GM21737 (cell line): ENCODE results near the gene FCHSD2.
A peak's percentile ranks its signal among the peaks of the same experiment; 100 is the strongest.

Experiments
- ATAC-seq: cut with Tn5 transposase; IDR thresholded peaks from one replicate; pipeline ENCODE4 v1.9.1; 2021; ENCODE audit warnings: mild to moderate bottlenecking, moderate library complexity; ENCODE audit not compliant: unreplicated experiment

Gene FCHSD2

GRCh38 chr11:73142128-73142377 is at the start of gene FCHSD2:
Gene FCHSD2, minus strand, starts transcription at chr11:73142318. Its CDS starts 441 bp downstream, at chr11:73141877.
- ATAC-seq, result no peak

DNA sequence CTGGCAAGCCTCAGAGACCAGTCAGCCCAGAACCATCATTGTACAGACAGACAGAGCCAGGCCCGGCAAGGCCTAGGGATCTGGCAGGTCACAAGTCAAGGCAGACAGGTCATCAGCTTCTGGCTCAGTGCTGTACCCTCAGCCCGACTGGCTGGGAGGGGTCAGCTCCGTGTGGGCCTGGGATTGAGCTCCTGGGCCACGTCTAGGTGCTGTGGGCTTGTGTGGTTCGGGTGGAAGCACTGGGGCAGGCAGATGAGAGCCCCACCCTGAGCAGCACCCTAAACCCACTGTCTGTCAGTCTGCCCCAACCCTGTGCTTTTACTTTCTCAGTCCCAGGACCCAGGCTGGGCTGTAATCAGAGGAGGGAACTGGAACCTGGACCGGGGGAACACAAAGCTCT is 49.0 kb upstream of the FCHSD2 start:
- no peak for ATAC-seq

GRCh38 chr11:73190557-73190885 is 48.4 kb upstream of the FCHSD2 start:
- no peak for ATAC-seq

GRCh38 chr11:73189723-73190556 is 47.8 kb upstream of the FCHSD2 start:
- ATAC-seq, result no peak

DNA sequence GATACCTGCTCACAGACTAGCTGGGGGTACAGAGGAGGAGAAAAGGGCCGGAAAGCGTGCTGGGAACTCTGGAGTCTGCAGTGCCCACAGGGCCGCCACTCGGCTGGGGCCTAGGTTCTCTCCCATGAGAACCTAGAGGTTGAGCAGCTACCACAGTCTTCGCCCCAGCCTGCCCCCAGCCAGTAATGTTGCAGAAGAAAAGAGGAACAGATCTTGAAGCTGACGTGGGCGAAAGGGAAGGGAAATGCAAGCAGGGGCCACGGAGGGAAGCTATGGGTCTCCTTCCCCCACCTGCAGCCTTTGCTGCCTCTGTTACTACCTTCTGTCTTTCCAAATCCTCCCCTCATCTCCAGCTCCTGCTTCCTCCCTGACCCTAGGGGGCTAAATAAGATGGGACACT is 47.2 kb upstream of the FCHSD2 start:
- peak; percentile 52 for ATAC-seq

DNA sequence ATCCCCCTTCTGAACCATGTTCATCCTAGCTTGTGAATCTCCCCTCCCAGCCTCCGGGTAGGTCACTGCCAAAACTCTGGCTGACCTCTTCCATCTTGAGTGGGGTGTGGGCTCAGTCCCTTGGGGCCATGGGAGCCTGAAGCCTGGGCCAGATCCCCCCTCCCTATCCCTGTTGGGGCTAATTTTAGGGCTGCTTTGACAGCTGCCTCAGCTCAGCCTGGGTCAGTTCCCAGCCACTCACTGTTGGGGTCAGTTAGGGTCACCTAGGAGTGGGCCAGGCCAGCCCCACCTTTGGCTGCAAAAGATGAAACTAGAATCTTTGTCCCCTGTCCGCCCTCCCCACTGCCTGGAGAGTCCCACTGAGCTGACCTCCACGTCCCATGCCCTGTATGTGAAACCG is 46.2 kb upstream of the FCHSD2 start:
- no peak for ATAC-seq

DNA sequence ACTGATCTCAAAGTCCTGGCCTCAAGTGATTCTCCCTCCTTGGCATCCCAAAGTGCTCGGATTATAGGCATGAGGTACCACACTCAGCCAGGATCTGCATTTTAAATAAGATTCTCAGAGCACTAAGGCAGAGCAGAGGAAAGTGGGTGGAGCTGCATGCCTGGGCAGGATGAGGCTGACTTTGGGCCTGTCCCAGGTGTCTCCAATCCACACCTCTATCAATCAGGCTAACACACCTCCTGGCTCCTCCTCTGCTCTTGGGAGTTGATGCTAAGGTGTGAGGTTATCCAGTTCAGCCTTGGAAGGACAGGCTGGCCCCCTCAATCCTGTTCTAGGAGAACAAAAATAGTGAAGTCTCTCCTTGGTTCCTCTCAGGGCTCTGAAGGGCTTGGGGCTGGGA is 45.7 kb upstream of the FCHSD2 start:
- no peak for ATAC-seq

- ATAC-seq, result no peak
These were observed 44.8 kb upstream of the FCHSD2 start for GRCh38 chr11:73186886-73187285.

- ATAC-seq, result no peak
These were observed 44.3 kb upstream of the FCHSD2 start for GRCh38 chr11:73186294-73186850.

DNA sequence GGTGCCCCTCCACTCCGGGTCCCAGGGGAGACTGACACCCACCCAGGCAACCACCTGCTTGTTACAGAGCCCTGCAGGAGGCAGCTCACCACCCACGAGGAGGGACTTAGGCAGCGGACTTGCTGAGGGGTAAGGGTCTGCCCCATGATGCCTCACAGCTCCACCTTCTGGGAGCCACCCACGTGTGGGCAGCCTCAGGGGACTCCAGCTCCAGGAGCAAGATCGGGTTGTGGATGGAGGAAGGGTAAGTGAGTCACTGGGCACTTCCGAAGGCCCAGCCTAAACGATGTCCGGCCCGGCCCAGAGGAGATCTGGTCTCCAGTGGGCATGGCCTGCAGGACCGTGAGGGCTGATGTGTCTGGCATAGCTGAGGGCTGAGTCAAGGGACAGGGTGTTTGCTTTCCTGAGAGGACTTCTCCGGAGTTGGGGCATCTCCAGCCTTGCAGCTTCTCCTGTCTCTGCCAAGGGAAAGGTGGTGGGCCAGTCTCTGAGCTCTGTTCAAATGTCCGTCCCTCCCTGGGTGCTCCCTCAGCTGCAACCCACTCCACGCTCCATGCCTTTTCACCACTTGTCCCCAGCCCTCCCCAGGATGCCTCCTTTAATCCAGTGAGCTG is 43.7 kb upstream of the FCHSD2 start:
- ATAC-seq, result no peak

DNA sequence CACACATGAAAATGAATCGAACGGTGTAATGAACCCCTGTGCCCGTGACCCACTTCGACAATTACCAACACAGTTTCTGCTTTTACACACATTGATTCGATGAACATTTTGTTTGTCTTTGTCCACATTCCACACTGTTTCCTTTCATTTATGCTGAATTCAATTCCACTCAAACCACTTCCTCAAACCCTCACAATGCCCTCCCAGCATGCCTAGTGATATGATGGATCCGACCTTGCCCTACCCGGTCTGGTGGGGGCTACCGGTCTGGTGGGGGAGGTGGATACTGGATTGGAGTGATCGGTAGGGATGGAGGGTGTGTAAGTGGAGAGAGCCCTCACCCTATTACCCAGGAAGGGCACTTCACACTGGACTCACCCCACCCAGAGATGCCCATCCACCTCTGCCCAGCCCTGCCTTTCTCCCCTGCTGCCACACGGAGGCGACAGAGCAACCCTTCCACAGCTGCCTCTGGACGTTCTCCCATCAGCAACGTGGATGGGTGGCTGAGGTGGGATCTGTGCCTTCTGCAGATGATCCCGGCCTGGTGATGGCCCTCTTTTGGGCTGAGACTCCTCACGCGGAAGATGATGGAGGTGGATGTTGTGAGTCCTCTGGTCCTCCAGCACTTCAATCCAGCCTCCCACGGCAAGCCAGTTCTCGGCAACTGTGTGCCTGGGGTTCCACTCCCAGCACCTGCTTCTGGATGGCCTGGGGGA is 43.0 kb upstream of the FCHSD2 start:
- ATAC-seq, result no peak

DNA sequence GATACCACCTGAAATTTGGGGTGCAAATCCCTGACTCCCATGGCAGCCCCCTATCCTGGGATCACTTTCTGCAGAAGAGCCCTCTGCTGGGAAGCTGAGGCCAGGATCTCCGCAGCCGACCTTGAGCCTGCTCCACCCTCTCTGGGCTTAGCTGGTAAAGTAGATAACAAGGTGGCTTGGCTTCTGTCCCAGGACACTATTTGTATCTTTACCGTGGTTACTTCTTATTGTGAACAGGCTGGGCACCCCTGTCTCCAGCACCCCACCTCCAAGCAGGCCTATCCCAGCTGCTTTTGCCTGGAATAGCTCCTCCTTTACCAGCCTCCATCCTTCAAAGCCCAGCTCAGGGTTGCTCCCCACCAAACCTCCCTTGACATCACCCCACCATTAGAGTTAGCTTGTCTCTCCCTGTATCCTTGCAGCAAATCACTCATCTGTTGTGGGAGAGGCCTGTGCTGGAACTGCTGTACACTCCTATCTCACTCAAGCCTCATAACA is 40.8 kb upstream of the FCHSD2 start:
- no peak for ATAC-seq

GRCh38 chr11:73178681-73179080 is 36.6 kb upstream of the FCHSD2 start:
- no peak for ATAC-seq

- peak; percentile 81 for ATAC-seq
These were observed 35.8 kb upstream of the FCHSD2 start for GRCh38 chr11:73177778-73178539.

DNA sequence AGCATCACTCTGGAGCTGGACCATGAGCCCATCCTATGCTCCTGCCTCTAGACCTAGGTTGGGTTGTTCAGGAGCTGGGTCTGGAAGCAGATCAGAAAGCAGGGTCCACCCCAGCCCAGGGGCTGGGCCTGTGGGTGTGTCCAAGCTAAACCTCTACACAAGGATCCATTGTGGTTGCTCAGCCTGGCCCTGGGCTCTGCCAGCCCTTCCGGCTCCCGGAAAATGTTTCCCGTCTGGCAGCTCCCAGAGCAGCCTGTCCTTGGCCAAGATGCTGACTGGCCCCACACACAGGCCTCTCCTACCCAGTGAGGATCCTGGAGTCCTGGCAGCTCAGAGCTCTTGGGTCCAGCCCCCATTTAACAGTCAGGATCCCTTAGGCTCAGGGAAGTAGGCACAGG is 35.3 kb upstream of the FCHSD2 start:
- no peak for ATAC-seq

DNA sequence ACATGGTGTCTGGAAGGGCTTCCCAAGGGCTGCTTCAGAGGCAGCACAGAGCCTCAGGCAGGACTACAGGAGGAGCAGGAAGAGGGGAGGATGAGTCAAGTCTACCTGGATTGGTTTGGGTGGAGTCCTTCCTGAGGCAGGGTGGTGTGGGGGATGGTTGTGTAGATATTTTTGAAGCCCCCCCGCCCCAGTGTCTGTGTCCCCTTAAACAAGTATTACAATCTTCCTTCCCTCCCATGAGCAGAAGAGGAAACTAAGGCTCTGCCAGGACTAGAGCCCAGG is 34.7 kb upstream of the FCHSD2 start:
- no peak for ATAC-seq

DNA sequence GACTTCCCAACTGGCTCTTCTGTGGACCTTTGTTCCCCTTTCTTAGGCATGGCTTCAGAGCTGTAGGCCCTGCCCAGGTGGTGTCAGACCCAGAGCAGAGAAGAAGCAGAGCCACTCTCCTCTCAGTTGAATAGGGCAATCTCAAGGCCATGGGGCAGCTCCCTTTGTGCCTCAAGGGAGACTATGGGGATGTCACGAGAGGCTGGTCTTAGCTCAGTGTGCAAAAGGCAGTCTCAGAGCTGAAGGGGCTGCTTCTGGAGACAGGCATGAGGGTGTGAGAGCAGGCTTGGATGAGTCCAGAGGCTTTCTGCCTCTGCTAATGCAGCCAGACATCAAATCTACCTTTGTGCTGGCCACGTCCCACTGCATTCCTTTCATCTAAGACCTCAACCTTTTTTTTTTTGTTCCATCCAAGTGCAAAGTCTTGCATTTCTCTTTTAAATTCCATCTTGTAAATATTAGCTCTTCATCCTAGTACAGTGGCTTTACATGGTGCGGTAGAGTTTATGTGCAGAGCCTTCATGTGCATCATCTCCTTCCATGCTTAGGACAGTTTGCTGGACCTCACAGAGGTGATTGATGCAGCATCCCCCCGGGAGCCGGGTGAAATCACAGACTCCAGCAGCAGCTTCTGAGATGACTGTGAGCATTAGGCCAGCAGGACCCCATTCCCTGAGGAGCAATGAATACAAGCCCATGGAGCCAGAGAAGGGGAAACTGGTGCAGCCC is 34.2 kb upstream of the FCHSD2 start:
- ATAC-seq, result no peak

DNA sequence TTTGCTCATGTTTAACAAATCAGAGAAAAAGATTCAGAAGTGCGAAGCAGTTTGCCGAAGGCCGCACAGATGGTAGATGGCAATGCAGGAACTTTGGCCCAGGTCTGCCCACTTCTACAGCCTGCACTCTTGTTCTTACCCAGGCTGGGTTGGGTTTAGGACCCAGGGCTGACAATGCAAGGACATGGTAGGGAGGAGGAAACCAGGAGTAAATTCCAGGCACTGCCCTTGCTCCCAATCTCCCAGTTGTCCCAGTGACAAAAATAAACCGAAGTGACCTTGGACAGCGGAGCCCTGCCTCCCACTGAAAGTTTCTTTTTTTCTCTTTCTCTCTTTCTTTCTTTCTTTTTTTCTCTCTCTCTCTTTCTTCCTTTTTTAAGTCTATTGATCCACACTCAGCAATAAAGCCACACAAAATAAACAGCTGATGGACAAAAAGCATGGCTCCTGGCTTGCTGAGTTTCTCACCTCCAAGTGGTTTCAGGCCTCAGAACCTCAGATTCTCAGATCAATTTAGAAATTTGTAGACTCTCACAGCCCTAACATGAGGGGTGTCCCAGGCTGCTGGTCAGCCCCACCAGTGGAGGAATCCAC is 33.5 kb upstream of the FCHSD2 start:
- ATAC-seq, result no peak

- ATAC-seq, result no peak
These were observed 32.3 kb upstream of the FCHSD2 start for GRCh38 chr11:73174495-73174791.

- no peak for ATAC-seq
These were observed 31.8 kb upstream of the FCHSD2 start for GRCh38 chr11:73173755-73174494.
